HFF-Myc (cell line): Measurements from ENCODE around the gene LAMP2.

ENCODE experiments used
- DNase-seq: peaks from one replicate; pipeline ENCODE4 v3.0.0-alpha.2; 2011; ENCODE audit warnings: low read depth; ENCODE audit errors: extremely low read depth
- H3K4me3 ChIP-seq: replicated peaks from 2 replicates; pipeline ENCODE4 v1.5.1; 2011; ENCODE audit warnings: low read depth, mild to moderate bottlenecking, control low read depth, low read length
- CTCF ChIP-seq: IDR thresholded peaks from 2 replicates; pipeline ENCODE4 v1.5.1; 2012; ENCODE audit warnings: mild to moderate bottlenecking, low read depth, low read length, control low read depth; ENCODE audit errors: missing control alignments

LAMP2 gene

GRCh38 chrX:120462370-120462769, 6.7 kb downstream of the LAMP2 start:
- H3K4me3 ChIP-seq = no peak overlapping the region
- TF ChIP-seq CTCF = no peak
- no peak for DNase-seq

- TF ChIP-seq CTCF = no peak
- H3K4me3 ChIP-seq = no peak overlapping the region
- no peak for DNase-seq
Measured at GRCh38 chrX:120459309-120459708, 9.8 kb downstream of the LAMP2 start.

- H3K4me3 ChIP-seq = no peak overlapping the region
- DNase-seq = peak; percentile 38
- TF ChIP-seq CTCF = no peak
Measured at GRCh38 chrX:120457766-120458180, 11.3 kb downstream of the LAMP2 start.

- H3K4me3 ChIP-seq = no peak overlapping the region
- TF ChIP-seq CTCF = no peak
- DNase-seq = peak; percentile 26
Measured at GRCh38 chrX:120456973-120457372, 12.1 kb downstream of the LAMP2 start.

GRCh38 chrX:120453985-120454384, 15.1 kb downstream of the LAMP2 start:
- no peak overlapping the region for H3K4me3 ChIP-seq
- TF ChIP-seq CTCF = no peak
- DNase-seq = no peak

GRCh38 chrX:120452131-120452530, 17.0 kb downstream of the LAMP2 start:
- DNase-seq = no peak
- TF ChIP-seq CTCF = peak; percentile 51
- no peak overlapping the region for H3K4me3 ChIP-seq

GRCh38 chrX:120450163-120450562, 18.9 kb downstream of the LAMP2 start:
- no peak for DNase-seq
- no peak for TF ChIP-seq CTCF
- no peak overlapping the region for H3K4me3 ChIP-seq
